ENCODE results near the gene NAB2.
A peak's percentile ranks its signal among the peaks of the same experiment; 100 is the strongest.

DNA sequence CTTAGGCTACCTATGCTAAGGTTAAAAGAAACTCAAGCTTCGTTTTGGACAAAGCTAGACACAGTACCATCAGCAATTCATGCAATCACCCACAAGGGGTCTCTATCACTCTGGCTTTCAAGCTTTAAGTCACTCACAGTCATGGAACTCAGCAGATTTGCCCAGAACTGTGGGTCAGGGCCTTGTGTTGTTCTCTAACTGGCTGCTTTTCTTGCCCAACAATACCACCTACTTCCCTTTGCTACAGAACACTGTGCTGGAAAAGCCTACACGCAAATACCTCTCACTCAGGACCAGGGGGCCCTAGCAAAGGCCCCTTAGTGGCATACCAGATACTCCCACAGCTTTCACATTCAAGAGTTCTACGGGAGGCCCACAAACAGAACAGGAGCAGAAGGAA is 19.4 kb upstream of the NAB2 start:
- TF ChIP-seq, protein P1, sequence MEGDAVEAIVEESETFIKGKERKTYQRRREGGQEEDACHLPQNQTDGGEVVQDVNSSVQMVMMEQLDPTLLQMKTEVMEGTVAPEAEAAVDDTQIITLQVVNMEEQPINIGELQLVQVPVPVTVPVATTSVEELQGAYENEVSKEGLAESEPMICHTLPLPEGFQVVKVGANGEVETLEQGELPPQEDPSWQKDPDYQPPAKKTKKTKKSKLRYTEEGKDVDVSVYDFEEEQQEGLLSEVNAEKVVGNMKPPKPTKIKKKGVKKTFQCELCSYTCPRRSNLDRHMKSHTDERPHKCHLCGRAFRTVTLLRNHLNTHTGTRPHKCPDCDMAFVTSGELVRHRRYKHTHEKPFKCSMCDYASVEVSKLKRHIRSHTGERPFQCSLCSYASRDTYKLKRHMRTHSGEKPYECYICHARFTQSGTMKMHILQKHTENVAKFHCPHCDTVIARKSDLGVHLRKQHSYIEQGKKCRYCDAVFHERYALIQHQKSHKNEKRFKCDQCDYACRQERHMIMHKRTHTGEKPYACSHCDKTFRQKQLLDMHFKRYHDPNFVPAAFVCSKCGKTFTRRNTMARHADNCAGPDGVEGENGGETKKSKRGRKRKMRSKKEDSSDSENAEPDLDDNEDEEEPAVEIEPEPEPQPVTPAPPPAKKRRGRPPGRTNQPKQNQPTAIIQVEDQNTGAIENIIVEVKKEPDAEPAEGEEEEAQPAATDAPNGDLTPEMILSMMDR (IDR thresholded peaks at IDR 0.05) = peak; percentile 86 to 93 (median 87)
- TF ChIP-seq POLR2A (IDR thresholded peaks at IDR 0.05) = no peak
- TF ChIP-seq POLR2AphosphoS5 (IDR thresholded peaks at IDR 0.05; ENCODE audit: insufficient read depth in 1 of 2, low read depth in 1 of 2) = peak in 1 of 2 donors; percentile 69

Data from vagina (tissue), 2 donors.